GM23248 (cell line): Measurements from ENCODE around the gene FAM171A2. TPM values are rescaled to one million over a fixed set of nuclear protein-coding genes. Genes with fewer than 3 reads are reported as not detected.

Experiments
- DNase-seq: peaks from one replicate; pipeline ENCODE4 v3.0.0-alpha.2; 2015
- H2AFZ ChIP-seq: fragments of 200-600 bp; sonication (generic); 2 replicates; pipeline ENCODE4 v1.6.1; 2016; ENCODE audit warnings: antibody characterized with exemption
- H3F3A ChIP-seq: fragments of 200-600 bp; sonication (generic); 2 replicates; pipeline ENCODE4 v1.6.1; 2016; ENCODE audit warnings: mild to moderate bottlenecking, antibody characterized with exemption, mixed run types; ENCODE audit not compliant: insufficient read depth
- H3K27ac ChIP-seq: fragments of 200-600 bp; sonication (generic); 2 replicates; pipeline ENCODE4 v1.5.1; 2016; ENCODE audit warnings: mild to moderate bottlenecking
- H3K27me3 ChIP-seq: fragments of 200-600 bp; sonication (generic); replicated peaks from 2 replicates; pipeline ENCODE4 v1.6.1; 2016; ENCODE audit warnings: mild to moderate bottlenecking; ENCODE audit not compliant: insufficient read depth
- H3K36me3 ChIP-seq: fragments of 200-600 bp; sonication (generic); 2 replicates; pipeline ENCODE4 v1.6.1; 2016; ENCODE audit warnings: low read depth, mild to moderate bottlenecking
- H3K4me1 ChIP-seq: fragments of 200-600 bp; sonication (generic); 2 replicates; pipeline ENCODE4 v1.6.1; 2016; ENCODE audit warnings: mild to moderate bottlenecking; ENCODE audit not compliant: insufficient read depth
- H3K4me2 ChIP-seq: fragments of 200-600 bp; sonication (generic); one replicate; pipeline ENCODE4 v1.6.1; 2016; ENCODE audit warnings: mild to moderate bottlenecking; ENCODE audit not compliant: unreplicated experiment
- H3K4me3 ChIP-seq: fragments of 200-600 bp; sonication (generic); 2 replicates; pipeline ENCODE4 v1.5.1; 2016; ENCODE audit warnings: mild to moderate bottlenecking
- H3K79me2 ChIP-seq: fragments of 200-600 bp; sonication (generic); 2 replicates; pipeline ENCODE4 v1.6.1; 2016; ENCODE audit warnings: mild to moderate bottlenecking; ENCODE audit not compliant: insufficient read depth
- H3K9ac ChIP-seq: fragments of 200-600 bp; sonication (generic); 2 replicates; pipeline ENCODE4 v1.6.1; 2016; ENCODE audit warnings: mild to moderate bottlenecking
- H3K9me2 ChIP-seq: fragments of 200-600 bp; sonication (generic); 2 replicates; pipeline ENCODE4 v1.6.1; 2016; ENCODE audit warnings: mixed run types, mild to moderate bottlenecking, moderate library complexity; ENCODE audit not compliant: insufficient read depth
- H3K9me3 ChIP-seq: fragments of 200-600 bp; sonication (generic); one replicate; pipeline ENCODE4 v1.6.1; 2017; ENCODE audit warnings: low read depth
- H4K20me1 ChIP-seq: fragments of 200-600 bp; sonication (generic); 2 replicates; pipeline ENCODE4 v1.6.0; 2016; ENCODE audit not compliant: insufficient read depth
- EZH2 ChIP-seq: fragments of 200-600 bp; sonication (generic); IDR thresholded peaks from 2 replicates; pipeline ENCODE4 v1.6.1; 2018; ENCODE audit warnings: antibody characterized with exemption, mild to moderate bottlenecking; ENCODE audit not compliant: insufficient read depth, poor library complexity, severe bottlenecking
- EZH2phosphoT487 ChIP-seq: fragments of 200-600 bp; sonication (generic); IDR thresholded peaks from 2 replicates; pipeline ENCODE4 v1.6.1; 2018; ENCODE audit warnings: antibody characterized with exemption, moderate library complexity, mild to moderate bottlenecking, low read depth; ENCODE audit not compliant: insufficient read depth
- WGBS, 2 experiments: methylation state at CpG; one replicate each; pipeline ENCODE4 v1.1.6; 2015 to 2017; ENCODE audit warnings: low lambda C conversion rate in 2 of 2, low coverage in 1 of 2; ENCODE audit errors: missing lambda C conversion rate in 2 of 2; 5-methylcytosine and 5-hydroxymethylcytosine counted together
- in situ Hi-C: fragments of 300-500 bp; cut with MboI; formaldehyde crosslinking; loops from 2 replicates; pipeline ENCODE4 v1.15.0; 2020
- polyA plus RNA-seq: library from polyadenylated mRNA; unstranded; fragments of >200 nt; fragmentation: Nextera tagmentation; extraction: Ambion mirVana; gene quantifications from 2 replicates; pipeline ENCODE4 v1.2.1, GENCODE V29; 2016
- small RNA-seq: library from RNA; depleted of rRNA; stranded (forward); fragments of <200 nt; gene quantifications from one replicate; pipeline ENCODE3, GENCODE V24; 2014; ENCODE audit warnings: low read depth, low replicate concordance
- total RNA-seq: library from RNA; depleted of rRNA; stranded (reverse); fragments of >200 nt; shearing (Covaris generic); gene quantifications from 2 replicates; pipeline ENCODE4 v1.2.3, GENCODE V29; 2014; rRNA removed

The FAM171A2 gene
- total and polyA plus RNA-seq, 2 experiments from 2014 or later: 0.25 to 4.8 TPM

GRCh38 chr17:44308320-44308818 is 55.3 kb downstream of the FAM171A2 start, which contains the start of gene RUNDC3A:
Gene RUNDC3A (plus strand): TSS chr17:44308601. CDS start chr17:44308833, 232 bp downstream.
- WGBS, 2 experiments: 0 to 4% methylated on average over 8 to 33 of the region's 39 CpGs
- Histone ChIP-seq H3K79me2 (no peaks in the 10 kb centered on the region), H3K9ac (no peak within 1 kb of the TSS), H3K4me3 (peak within 1 kb of the TSS; percentile 68), H3F3A (no peaks in the 10 kb centered on the region), H2AFZ (no peak within 1 kb of the TSS), H3K27ac (no peak within 1 kb of the TSS), H3K27me3 (peaks cover 18% of the 10 kb centered on the region; the same call in 1 of the 2 replicates), H3K9me3 (no peaks in the 10 kb centered on the region), H3K36me3 (no peaks in the 10 kb centered on the region), H3K9me2 (no peaks in the 10 kb centered on the region), H3K4me2 (peak within 1 kb of the TSS; percentile 69), H3K4me1 (no peaks in the 10 kb centered on the region), H4K20me1 (no peaks in the 10 kb centered on the region)
- in situ Hi-C loops: no loop called here
- peak; percentile 82 for DNase-seq
- TF ChIP-seq EZH2 (no peak), EZH2phosphoT487 (no peak)

- TF ChIP-seq EZH2: no peak
- TF ChIP-seq EZH2phosphoT487: no peak
- H3K27ac ChIP-seq: no peak overlapping the region
- DNase-seq: peak; percentile 73
- WGBS, 2 experiments: 5 to 6% methylated on average over 25 to 26 of the region's 26 CpGs
- no peak overlapping the region for H3K9ac ChIP-seq
- no peaks in the 10 kb centered on the region for H3K79me2 ChIP-seq
- no peak overlapping the region for H2AFZ ChIP-seq
- H3K9me2 ChIP-seq: no peaks in the 10 kb centered on the region
- H3K4me3 ChIP-seq: no peak overlapping the region
- peak overlapping the region; percentile 59 for H3K4me2 ChIP-seq
- H3K9me3 ChIP-seq: no peaks in the 10 kb centered on the region
- no peaks in the 10 kb centered on the region for H4K20me1 ChIP-seq
- no peaks in the 10 kb centered on the region for H3F3A ChIP-seq
- H3K4me1 ChIP-seq: no peaks in the 10 kb centered on the region
- in situ Hi-C loops: no loop called here
- no peaks in the 10 kb centered on the region for H3K36me3 ChIP-seq
- peaks cover 22% of the 10 kb centered on the region; the same call in 1 of the 2 replicates for H3K27me3 ChIP-seq
These were observed 56.1 kb downstream of the FAM171A2 start for GRCh38 chr17:44307387-44308186.

- Histone ChIP-seq H3K9me2 (no peaks in the 10 kb centered on the region), H3K9me3 (no peaks in the 10 kb centered on the region), H3K27ac (no peak overlapping the region), H2AFZ (no peak overlapping the region), H3K9ac (no peak overlapping the region), H3F3A (no peaks in the 10 kb centered on the region), H3K4me3 (no peak overlapping the region), H3K4me2 (no peak overlapping the region), H3K36me3 (no peaks in the 10 kb centered on the region), H3K79me2 (no peaks in the 10 kb centered on the region), H3K27me3 (peaks cover 38% of the 10 kb centered on the region), H4K20me1 (no peaks in the 10 kb centered on the region), H3K4me1 (no peaks in the 10 kb centered on the region)
- TF ChIP-seq EZH2 (no peak), EZH2phosphoT487 (no peak)
- in situ Hi-C loops: no loop called here
- DNase-seq: peak; percentile 33
These were observed 59.0 kb downstream of the FAM171A2 start for GRCh38 chr17:44304651-44305050.

Small RNAs within 50 kb of the gene (small RNA-seq; reads per million reads assigned to genes)
- not detected for gene RF00012
- not detected for gene RN7SL258P
- not detected for gene RNU6-453P

Other genes starting within 250 kb of the FAM171A2 start
- gene HDAC5, start 240.2 kb downstream of the FAM171A2 start, total RNA-seq: 84.4 and 98.7 TPM in 2 replicates
- 28.5 and 32.2 TPM in 2 replicates for gene HDAC5, start 240.2 kb downstream of the FAM171A2 start, polyA plus RNA-seq
- 1.3 and 1.8 TPM in 2 replicates for gene HROB, start 221.9 kb downstream of the FAM171A2 start, total RNA-seq
- gene HROB, start 221.9 kb downstream of the FAM171A2 start, polyA plus RNA-seq: 3.5 and 3.6 TPM in 2 replicates
- gene ASB16, start 193.1 kb downstream of the FAM171A2 start, total RNA-seq: not detected in 2 replicates
- gene ASB16, start 193.1 kb downstream of the FAM171A2 start, polyA plus RNA-seq: 0.22 and 0.25 TPM in 2 replicates
- 41.6 and 42.6 TPM in 2 replicates for gene TMUB2, start 176.9 kb downstream of the FAM171A2 start, total RNA-seq
- gene TMUB2, start 176.9 kb downstream of the FAM171A2 start, polyA plus RNA-seq: 44.6 and 45.0 TPM in 2 replicates
- 48.2 and 60.4 TPM in 2 replicates for gene ATXN7L3, start 164.0 kb downstream of the FAM171A2 start, total RNA-seq
- gene ATXN7L3, start 164.0 kb downstream of the FAM171A2 start, polyA plus RNA-seq: 9.8 and 10.0 TPM in 2 replicates
- gene UBTF, start 144.2 kb downstream of the FAM171A2 start, total RNA-seq: 61.1 and 62.3 TPM in 2 replicates
- gene UBTF, start 144.2 kb downstream of the FAM171A2 start, polyA plus RNA-seq: 48.2 and 48.4 TPM in 2 replicates
- not detected in 2 replicates for gene SLC4A1, start 95.7 kb downstream of the FAM171A2 start, total RNA-seq
- not detected in 2 replicates for gene SLC4A1, start 95.7 kb downstream of the FAM171A2 start, polyA plus RNA-seq
- 0.11 TPM in 1 of 2 replicates, not detected in the other for gene RUNDC3A, start 55.3 kb downstream of the FAM171A2 start, total RNA-seq
- 0.24 TPM in 1 of 2 replicates, not detected in the other for gene RUNDC3A, start 55.3 kb downstream of the FAM171A2 start, polyA plus RNA-seq
- 96.1 and 118 TPM in 2 replicates for gene SLC25A39, start 39.0 kb downstream of the FAM171A2 start, total RNA-seq
- gene SLC25A39, start 39.0 kb downstream of the FAM171A2 start, polyA plus RNA-seq: 117 TPM in 2 replicates
- 326 and 410 TPM in 2 replicates for gene GRN, start 18.6 kb downstream of the FAM171A2 start, total RNA-seq
- gene GRN, start 18.6 kb downstream of the FAM171A2 start, polyA plus RNA-seq: 440 and 446 TPM in 2 replicates
- gene ITGA2B, start 25.8 kb upstream of the FAM171A2 start, total RNA-seq: not detected in 2 replicates
- gene ITGA2B, start 25.8 kb upstream of the FAM171A2 start, polyA plus RNA-seq: not detected in 2 replicates
- 18.0 and 24.7 TPM in 2 replicates for gene GPATCH8, start 139.6 kb upstream of the FAM171A2 start, total RNA-seq
- gene GPATCH8, start 139.6 kb upstream of the FAM171A2 start, polyA plus RNA-seq: 28.4 and 29.4 TPM in 2 replicates
- 13.4 and 21.4 TPM in 2 replicates for gene FZD2, start 193.6 kb upstream of the FAM171A2 start, total RNA-seq
- gene FZD2, start 193.6 kb upstream of the FAM171A2 start, polyA plus RNA-seq: 6.3 and 7.1 TPM in 2 replicates